Loucy (cell line): Measurements from ENCODE around the gene ASPA.

Source experiments
- H2AFZ ChIP-seq: fragments of 200-600 bp; sonication (generic); 2 replicates; pipeline ENCODE4 v1.6.0; 2016; ENCODE audit warnings: antibody characterized with exemption, mild to moderate bottlenecking, low read length, moderate library complexity
- H3F3A ChIP-seq: fragments of 200-600 bp; 2 replicates; pipeline ENCODE4 v1.6.0; 2016; ENCODE audit warnings: antibody characterized with exemption, low read depth, mild to moderate bottlenecking
- H3K27me3 ChIP-seq: fragments of 200-600 bp; sonication (generic); 2 replicates; pipeline ENCODE4 v1.6.1; 2014; ENCODE audit warnings: low read length, mild to moderate bottlenecking; ENCODE audit not compliant: insufficient read depth, poor library complexity, severe bottlenecking
- H3K36me3 ChIP-seq: fragments of 200-600 bp; sonication (generic); 2 replicates; pipeline ENCODE4 v1.6.1; 2016; ENCODE audit warnings: low read length; ENCODE audit not compliant: insufficient read depth
- H3K4me1 ChIP-seq: fragments of 200-600 bp; sonication (generic); 2 replicates; pipeline ENCODE4 v1.5.1; 2014; ENCODE audit warnings: low read length, mild to moderate bottlenecking; ENCODE audit not compliant: insufficient read depth, poor library complexity, severe bottlenecking
- H3K4me2 ChIP-seq: fragments of 200-600 bp; sonication (generic); 2 replicates; pipeline ENCODE4 v1.6.0; 2014; ENCODE audit warnings: antibody characterized with exemption, low read length, low read depth, mild to moderate bottlenecking; ENCODE audit not compliant: poor library complexity, severe bottlenecking
- H3K4me3 ChIP-seq: fragments of 200-600 bp; sonication (generic); 2 replicates; pipeline ENCODE4 v1.5.1; 2014; ENCODE audit warnings: low read length, mild to moderate bottlenecking, mixed read lengths; ENCODE audit not compliant: poor library complexity, severe bottlenecking
- H3K79me2 ChIP-seq: fragments of 200-600 bp; sonication (generic); 2 replicates; pipeline ENCODE4 v1.6.1; 2014; ENCODE audit warnings: low read length; ENCODE audit not compliant: insufficient read depth
- H3K9ac ChIP-seq: fragments of 200-600 bp; sonication (generic); 2 replicates; pipeline ENCODE4 v1.6.0; 2014; ENCODE audit warnings: mild to moderate bottlenecking, low read depth, low read length, moderate library complexity; ENCODE audit not compliant: poor library complexity, severe bottlenecking
- H3K9me2 ChIP-seq: fragments of 200-600 bp; sonication (generic); replicated peaks from 2 replicates; pipeline ENCODE4 v1.6.1; 2016; ENCODE audit warnings: low read depth, low read length, mixed read lengths
- H3K9me3 ChIP-seq: fragments of 200-600 bp; sonication (generic); 2 replicates; pipeline ENCODE4 v1.6.1; 2014; ENCODE audit warnings: mild to moderate bottlenecking, antibody characterized with exemption, low read length, low read depth; ENCODE audit not compliant: insufficient read depth
- H4K20me1 ChIP-seq: fragments of 200-600 bp; sonication (generic); 2 replicates; pipeline ENCODE4 v1.6.0; 2014; ENCODE audit warnings: antibody characterized with exemption, low read length, mild to moderate bottlenecking; ENCODE audit not compliant: insufficient read depth, poor library complexity, severe bottlenecking
- EZH2phosphoT487 ChIP-seq: fragments of 200-600 bp; IDR thresholded peaks from 2 replicates; pipeline ENCODE4 v1.6.1; 2018; ENCODE audit warnings: antibody characterized with exemption, mild to moderate bottlenecking, moderate library complexity, borderline replicate concordance
- TF ChIP-seq, protein P1 (sequence below): fragments of 200-600 bp; sonication (generic); conservative IDR thresholded peaks from 2 replicates; pipeline ENCODE4 v1.5.1; 2014; ENCODE audit warnings: mild to moderate bottlenecking, antibody characterized with exemption, low read length

Gene ASPA

DNA sequence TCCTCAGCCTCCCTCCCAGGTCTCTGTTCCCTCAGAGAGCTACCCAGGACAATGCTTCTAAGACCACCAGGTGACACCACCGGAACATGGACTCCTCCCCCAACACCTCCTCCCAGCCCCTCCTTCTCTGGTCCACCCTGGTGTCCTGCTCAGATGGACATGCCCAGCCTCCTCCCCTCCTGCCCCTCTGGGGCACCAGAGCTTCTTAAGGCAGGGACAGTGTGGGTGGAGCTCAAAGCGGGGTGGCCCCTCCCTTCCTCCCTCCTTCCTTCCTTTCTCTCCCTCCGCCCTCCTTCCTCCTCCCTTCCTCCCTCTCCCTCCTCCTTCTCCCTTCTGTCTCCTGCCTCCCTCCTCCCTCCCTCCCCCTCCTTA is 59.1 kb downstream of the ASPA start:
- Histone ChIP-seq H3K9me3 (no peaks in the 10 kb centered on the region), H3K4me3 (no peak overlapping the region), H3K9me2 (no peaks in the 10 kb centered on the region), H4K20me1 (no peaks in the 10 kb centered on the region), H2AFZ (no peak overlapping the region), H3K27me3 (no peaks in the 10 kb centered on the region), H3K9ac (no peak overlapping the region), H3K4me1 (no peaks in the 10 kb centered on the region), H3K79me2 (no peaks in the 10 kb centered on the region), H3K4me2 (no peak overlapping the region), H3F3A (no peaks in the 10 kb centered on the region), H3K36me3 (no peaks in the 10 kb centered on the region)
- TF ChIP-seq, protein P1, sequence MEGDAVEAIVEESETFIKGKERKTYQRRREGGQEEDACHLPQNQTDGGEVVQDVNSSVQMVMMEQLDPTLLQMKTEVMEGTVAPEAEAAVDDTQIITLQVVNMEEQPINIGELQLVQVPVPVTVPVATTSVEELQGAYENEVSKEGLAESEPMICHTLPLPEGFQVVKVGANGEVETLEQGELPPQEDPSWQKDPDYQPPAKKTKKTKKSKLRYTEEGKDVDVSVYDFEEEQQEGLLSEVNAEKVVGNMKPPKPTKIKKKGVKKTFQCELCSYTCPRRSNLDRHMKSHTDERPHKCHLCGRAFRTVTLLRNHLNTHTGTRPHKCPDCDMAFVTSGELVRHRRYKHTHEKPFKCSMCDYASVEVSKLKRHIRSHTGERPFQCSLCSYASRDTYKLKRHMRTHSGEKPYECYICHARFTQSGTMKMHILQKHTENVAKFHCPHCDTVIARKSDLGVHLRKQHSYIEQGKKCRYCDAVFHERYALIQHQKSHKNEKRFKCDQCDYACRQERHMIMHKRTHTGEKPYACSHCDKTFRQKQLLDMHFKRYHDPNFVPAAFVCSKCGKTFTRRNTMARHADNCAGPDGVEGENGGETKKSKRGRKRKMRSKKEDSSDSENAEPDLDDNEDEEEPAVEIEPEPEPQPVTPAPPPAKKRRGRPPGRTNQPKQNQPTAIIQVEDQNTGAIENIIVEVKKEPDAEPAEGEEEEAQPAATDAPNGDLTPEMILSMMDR = no peak
- no peak for TF ChIP-seq EZH2phosphoT487

GRCh38 chr17:3535253-3535995 is 59.6 kb downstream of the ASPA start:
- Histone ChIP-seq H4K20me1 (no peaks in the 10 kb centered on the region), H3K36me3 (no peaks in the 10 kb centered on the region), H3F3A (no peaks in the 10 kb centered on the region), H3K4me1 (no peaks in the 10 kb centered on the region), H3K9ac (no peak overlapping the region), H2AFZ (no peak overlapping the region), H3K4me3 (no peak overlapping the region), H3K9me2 (no peaks in the 10 kb centered on the region), H3K9me3 (no peaks in the 10 kb centered on the region), H3K4me2 (no peak overlapping the region), H3K27me3 (no peaks in the 10 kb centered on the region), H3K79me2 (no peaks in the 10 kb centered on the region)
- no peak for TF ChIP-seq EZH2phosphoT487
- TF ChIP-seq, protein P1 = no peak

GRCh38 chr17:3536716-3537115 is 60.9 kb downstream of the ASPA start:
- Histone ChIP-seq H3K9ac (no peak overlapping the region), H2AFZ (no peak overlapping the region), H3K27me3 (no peaks in the 10 kb centered on the region), H3F3A (no peaks in the 10 kb centered on the region), H3K9me2 (no peaks in the 10 kb centered on the region), H4K20me1 (no peaks in the 10 kb centered on the region), H3K4me3 (no peak overlapping the region), H3K4me2 (no peak overlapping the region), H3K9me3 (no peaks in the 10 kb centered on the region), H3K79me2 (no peaks in the 10 kb centered on the region), H3K36me3 (no peaks in the 10 kb centered on the region), H3K4me1 (no peaks in the 10 kb centered on the region)
- TF ChIP-seq EZH2phosphoT487 = no peak
